ENCODE results near the gene PBXIP1. TPM values are rescaled to one million over a fixed set of nuclear protein-coding genes. Genes with fewer than 3 reads are reported as not detected.

The PBXIP1 gene
- total RNA-seq, 1 donor from 2014 or later = 69.1 TPM

GRCh38 chr1:154948079-154948478 lies 7.8 kb downstream of the PBXIP1 start:
- peaks cover 7% of the 10 kb centered on the region for H3K36me3 Mint-ChIP-seq (ENCODE audit: insufficient read depth)
- peaks cover 3% of the 10 kb centered on the region for H3K4me1 Mint-ChIP-seq (ENCODE audit: low read depth)
- no peaks in the 10 kb centered on the region for H3K27me3 Mint-ChIP-seq
- no peak for TF ChIP-seq CTCF (IDR thresholded peaks at IDR 0.05; ENCODE audit: unreplicated experiment)
- H3K9me3 Mint-ChIP-seq (ENCODE audit: low read depth) = no peaks in the 10 kb centered on the region
- H3K4me3 Mint-ChIP-seq (ENCODE audit: low read depth) = no peak overlapping the region
- no peak overlapping the region for H3K27ac Mint-ChIP-seq
- DNase-seq (ENCODE audit: low spot score, unreplicated experiment) = no peak

- TF ChIP-seq CTCF (IDR thresholded peaks at IDR 0.05; ENCODE audit: unreplicated experiment) = no peak
- Mint-ChIP-seq H3K9me3 (ENCODE audit: low read depth) (no peaks in the 10 kb centered on the region), H3K4me1 (ENCODE audit: low read depth) (no peaks in the 10 kb centered on the region), H3K36me3 (ENCODE audit: insufficient read depth) (peaks cover 7% of the 10 kb centered on the region), H3K27ac (no peak overlapping the region), H3K4me3 (ENCODE audit: low read depth) (no peak overlapping the region), H3K27me3 (no peaks in the 10 kb centered on the region)
- DNase-seq (ENCODE audit: low spot score, unreplicated experiment) = no peak
Measured at GRCh38 chr1:154945962-154946850, 9.7 kb downstream of the PBXIP1 start.

- Mint-ChIP-seq H3K4me1 (ENCODE audit: low read depth) (no peaks in the 10 kb centered on the region), H3K36me3 (ENCODE audit: insufficient read depth) (peaks cover 4% of the 10 kb centered on the region), H3K9me3 (ENCODE audit: low read depth) (no peaks in the 10 kb centered on the region), H3K27ac (no peak overlapping the region), H3K4me3 (ENCODE audit: low read depth) (no peak overlapping the region), H3K27me3 (no peaks in the 10 kb centered on the region)
- no peak for DNase-seq (ENCODE audit: low spot score, unreplicated experiment)
- no peak for TF ChIP-seq CTCF (IDR thresholded peaks at IDR 0.05; ENCODE audit: unreplicated experiment)
Measured at GRCh38 chr1:154945160-154945961, 10.5 kb downstream of the PBXIP1 start.

- Mint-ChIP-seq H3K36me3 (ENCODE audit: insufficient read depth) (peaks cover 4% of the 10 kb centered on the region), H3K9me3 (ENCODE audit: low read depth) (no peaks in the 10 kb centered on the region), H3K27ac (no peak overlapping the region), H3K27me3 (no peaks in the 10 kb centered on the region), H3K4me1 (ENCODE audit: low read depth) (no peaks in the 10 kb centered on the region), H3K4me3 (ENCODE audit: low read depth) (no peak overlapping the region)
- DNase-seq (ENCODE audit: low spot score, unreplicated experiment) = no peak
- no peak for TF ChIP-seq CTCF (IDR thresholded peaks at IDR 0.05; ENCODE audit: unreplicated experiment)
Measured at GRCh38 chr1:154944401-154945159, 11.3 kb downstream of the PBXIP1 start.
